ENCODE measurements around the gene SH2D4B.

DNA sequence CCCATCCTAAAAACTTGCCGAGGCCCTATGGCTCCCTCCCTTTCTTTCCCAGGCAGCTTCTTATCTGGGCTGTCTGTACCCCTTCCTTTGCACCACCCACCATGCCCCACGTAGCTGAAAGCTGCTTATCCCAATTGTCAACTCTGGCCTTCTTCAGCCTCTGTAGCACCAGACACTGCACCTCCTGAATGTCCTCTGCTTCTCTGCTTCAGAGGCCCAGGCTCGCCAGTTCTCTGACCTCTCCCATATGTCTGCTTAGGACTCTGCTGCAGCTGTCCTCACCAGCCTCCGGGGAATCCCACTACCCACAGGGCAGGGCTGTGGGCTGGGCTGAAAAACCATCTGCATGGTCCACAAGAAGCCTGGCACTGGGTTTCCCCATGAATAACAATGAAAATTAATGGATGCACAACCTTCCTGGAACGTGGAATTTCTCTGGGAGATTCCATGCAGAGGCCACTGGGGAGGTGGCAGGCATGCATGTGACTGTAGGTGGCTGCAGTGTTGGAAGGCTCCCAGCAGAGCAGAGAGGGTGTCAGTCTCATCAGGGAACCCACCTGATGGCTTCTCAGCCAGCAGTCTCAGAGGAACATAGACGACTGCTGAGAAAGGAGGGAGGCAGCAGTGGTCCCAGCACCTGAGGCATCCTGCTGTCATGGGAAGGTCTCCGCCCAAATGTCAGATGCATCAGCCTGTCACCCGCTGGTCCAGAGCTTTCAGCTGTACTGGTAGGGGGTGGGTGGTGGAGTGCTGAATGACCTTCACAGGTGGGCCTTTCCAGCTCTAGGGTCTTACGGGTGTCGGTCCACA lies 16.8 kb upstream of the SH2D4B start:
- TF ChIP-seq, protein P1, sequence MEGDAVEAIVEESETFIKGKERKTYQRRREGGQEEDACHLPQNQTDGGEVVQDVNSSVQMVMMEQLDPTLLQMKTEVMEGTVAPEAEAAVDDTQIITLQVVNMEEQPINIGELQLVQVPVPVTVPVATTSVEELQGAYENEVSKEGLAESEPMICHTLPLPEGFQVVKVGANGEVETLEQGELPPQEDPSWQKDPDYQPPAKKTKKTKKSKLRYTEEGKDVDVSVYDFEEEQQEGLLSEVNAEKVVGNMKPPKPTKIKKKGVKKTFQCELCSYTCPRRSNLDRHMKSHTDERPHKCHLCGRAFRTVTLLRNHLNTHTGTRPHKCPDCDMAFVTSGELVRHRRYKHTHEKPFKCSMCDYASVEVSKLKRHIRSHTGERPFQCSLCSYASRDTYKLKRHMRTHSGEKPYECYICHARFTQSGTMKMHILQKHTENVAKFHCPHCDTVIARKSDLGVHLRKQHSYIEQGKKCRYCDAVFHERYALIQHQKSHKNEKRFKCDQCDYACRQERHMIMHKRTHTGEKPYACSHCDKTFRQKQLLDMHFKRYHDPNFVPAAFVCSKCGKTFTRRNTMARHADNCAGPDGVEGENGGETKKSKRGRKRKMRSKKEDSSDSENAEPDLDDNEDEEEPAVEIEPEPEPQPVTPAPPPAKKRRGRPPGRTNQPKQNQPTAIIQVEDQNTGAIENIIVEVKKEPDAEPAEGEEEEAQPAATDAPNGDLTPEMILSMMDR (IDR thresholded peaks at IDR 0.05): no peak
- TF ChIP-seq POLR2A (IDR thresholded peaks at IDR 0.05): no peak

Measured in esophagus squamous epithelium (tissue), 4 donors.